Stimulated activated CD8-positive, alpha-beta memory T cell treated with anti-CD3 and anti-CD28 coated beads, Interleukin-7, amount 100 ng/mL, for 48 hours (primary cell): ENCODE results near the gene FOXD4L1.
"Not testable (repeated sequence)": the region's sequence is repeated elsewhere in the genome, so short reads cannot be mapped to it uniquely, and the experiment has no call there.

Experiments
- DNase-seq, 2 donors: peaks; one replicate each; pipeline ENCODE4 v3.0.0-alpha.2; 2020; ENCODE audit warnings: low read depth in 1 of 2; ENCODE audit errors: extremely low read depth in 1 of 2

The FOXD4L1 gene

GRCh38 chr2:113521492-113521891 is 23.0 kb downstream of the FOXD4L1 start:
- not testable (repeated sequence) for DNase-seq

DNA sequence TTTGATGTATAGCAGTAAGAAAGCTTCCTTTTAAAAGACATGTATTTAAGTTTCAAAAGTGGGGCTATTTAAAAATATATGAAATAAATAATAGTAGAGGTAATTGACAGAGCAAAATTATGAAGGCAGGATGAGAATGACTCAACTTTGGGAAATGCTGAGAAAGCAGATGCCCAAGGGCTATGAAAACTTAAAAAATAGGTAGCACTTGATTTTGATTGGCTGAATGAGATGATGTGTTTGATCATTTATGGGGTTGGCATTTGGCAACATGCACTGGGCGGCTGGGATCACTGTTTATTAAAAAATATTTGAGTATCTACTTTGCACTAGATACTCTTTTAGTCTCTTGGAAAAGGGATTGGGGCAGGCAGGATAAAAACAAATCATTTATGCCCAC is 26.5 kb downstream of the FOXD4L1 start:
- not testable (repeated sequence) for DNase-seq

- not testable (repeated sequence) for DNase-seq
These were observed 29.0 kb downstream of the FOXD4L1 start for GRCh38 chr2:113527350-113528045.

- not testable (repeated sequence) for DNase-seq
These were observed 29.7 kb downstream of the FOXD4L1 start for GRCh38 chr2:113528126-113528525.

GRCh38 chr2:113528904-113529303 is 30.4 kb downstream of the FOXD4L1 start:
- DNase-seq: not testable (repeated sequence)

GRCh38 chr2:113532991-113533390 is 34.5 kb downstream of the FOXD4L1 start:
- not testable (repeated sequence) for DNase-seq

GRCh38 chr2:113536573-113536972 is 38.1 kb downstream of the FOXD4L1 start:
- not testable (repeated sequence) for DNase-seq

DNA sequence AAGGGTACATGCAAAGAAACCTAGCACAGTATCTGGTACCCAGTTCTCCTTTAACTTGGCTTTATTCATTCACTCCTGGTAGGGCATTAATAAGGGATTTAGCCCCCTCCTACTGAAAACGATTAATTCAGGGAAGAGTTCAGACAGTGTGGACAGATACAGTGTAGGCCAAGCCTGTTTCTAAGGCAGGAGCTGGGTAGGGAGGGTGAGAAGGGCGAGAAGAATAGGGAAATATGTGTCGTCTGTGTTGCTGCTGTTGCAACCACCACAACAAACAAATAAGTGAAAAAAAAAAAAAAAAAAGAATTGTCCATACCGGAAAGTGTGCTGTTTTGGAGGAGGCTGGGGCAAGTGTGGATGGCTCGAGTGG is 42.4 kb downstream of the FOXD4L1 start:
- not testable (repeated sequence) for DNase-seq

DNA sequence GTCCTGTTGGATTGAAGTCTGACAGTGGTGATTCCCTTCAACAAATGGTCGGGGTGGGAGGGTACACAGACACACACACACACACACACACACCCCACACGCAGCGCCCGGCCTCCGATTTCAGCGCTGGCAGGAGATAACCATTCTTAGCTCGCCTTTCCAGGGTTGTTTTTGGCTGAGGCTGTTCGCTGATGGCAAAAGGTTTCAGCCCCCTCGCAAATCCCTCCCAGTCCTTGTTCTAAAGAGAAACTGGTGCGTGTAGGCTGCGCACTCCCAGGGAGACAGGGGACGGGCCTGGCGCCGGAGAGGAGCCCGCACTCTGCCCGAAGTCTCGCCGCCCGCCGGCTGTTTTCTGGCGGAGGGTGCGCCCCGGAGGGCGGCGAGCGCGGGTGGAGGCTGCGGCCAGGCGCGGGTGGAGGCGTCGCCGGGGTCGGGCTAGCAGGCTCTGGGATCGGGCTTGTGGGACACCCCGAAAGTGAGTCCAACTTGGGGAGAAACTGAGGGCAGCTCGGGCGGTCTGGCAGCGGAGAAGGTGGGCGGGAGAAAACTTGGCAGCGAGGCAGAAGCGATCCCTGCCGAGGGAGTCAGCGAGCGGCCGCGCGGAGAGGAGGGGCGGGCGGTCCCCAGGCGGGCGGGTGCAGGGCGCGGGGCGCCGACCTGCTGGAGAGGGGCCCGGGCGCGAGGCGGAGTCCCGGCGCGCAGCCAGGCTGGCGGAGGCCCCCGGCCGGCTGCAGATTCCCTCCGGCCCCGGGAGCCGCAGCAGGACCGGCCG is 42.9 kb downstream of the FOXD4L1 start:
- not testable (repeated sequence) for DNase-seq

- DNase-seq: not testable (repeated sequence)
These were observed 43.6 kb downstream of the FOXD4L1 start for GRCh38 chr2:113541976-113542485.

GRCh38 chr2:113542529-113542928 is 44.1 kb downstream of the FOXD4L1 start:
- not testable (repeated sequence) for DNase-seq
